GM19238 (cell line): ENCODE measurements around the gene KCNJ6.

Experiments used
- DNase-seq: peaks from one replicate; pipeline ENCODE4 v3.0.0; 2011; ENCODE audit warnings: low spot score; ENCODE audit not compliant: insufficient read length

The KCNJ6 gene

DNA sequence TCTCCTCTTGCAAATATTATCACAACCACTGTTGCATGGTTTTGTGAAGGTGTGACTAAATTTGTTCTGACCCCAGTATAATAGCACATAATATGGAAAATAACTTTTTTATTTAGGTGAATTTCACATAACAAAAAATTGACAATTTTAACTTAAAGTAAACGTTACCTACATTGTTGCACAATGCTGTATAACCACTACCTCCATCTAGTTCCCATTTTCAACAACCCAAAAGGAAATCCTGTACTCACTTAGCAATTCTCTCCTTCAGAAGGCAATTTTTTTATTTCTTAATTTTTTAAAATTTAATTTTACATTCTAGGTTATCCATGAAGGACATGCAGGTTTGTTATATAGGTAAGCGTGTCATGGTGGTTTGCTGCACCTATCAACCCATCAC lies 95.2 kb downstream of the KCNJ6 start:
- DNase-seq: no peak

DNA sequence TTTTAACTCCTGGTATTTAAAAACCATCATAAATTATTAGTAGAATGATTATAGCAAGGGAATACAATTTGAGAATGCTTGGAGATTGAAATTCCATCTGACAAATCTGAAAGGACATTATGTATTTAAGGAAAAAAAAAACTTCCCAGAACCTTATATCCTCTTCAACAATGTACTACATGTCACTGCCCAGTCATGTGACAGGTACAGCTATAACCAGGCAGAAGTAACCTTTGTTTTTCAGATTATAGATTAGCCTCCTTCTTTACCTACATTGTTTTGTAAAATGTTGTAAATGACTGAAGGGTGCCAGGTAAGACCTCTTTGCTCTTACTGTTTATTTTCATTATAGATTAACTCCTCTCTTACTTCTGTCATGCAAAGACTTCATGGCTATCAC lies 96.9 kb downstream of the KCNJ6 start:
- DNase-seq: no peak

DNA sequence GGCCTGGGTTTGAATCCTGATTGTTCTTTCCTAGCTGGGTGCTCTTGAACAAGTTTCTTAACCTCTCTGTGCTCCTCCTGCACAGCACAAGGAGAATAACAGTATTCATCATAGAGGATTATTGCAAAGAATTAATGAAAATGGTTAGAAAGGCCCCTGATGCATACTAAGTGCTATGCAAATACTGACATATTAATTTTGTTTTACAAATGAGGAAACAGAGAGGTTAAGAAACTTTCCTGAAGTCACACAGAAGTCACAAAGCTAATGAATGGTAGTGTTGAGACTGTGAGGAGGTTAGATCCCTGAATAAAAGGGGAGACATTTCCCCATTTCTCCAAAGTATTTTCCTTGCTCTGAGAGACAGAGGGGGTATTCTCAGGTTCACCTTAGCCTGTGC lies 99.0 kb downstream of the KCNJ6 start:
- DNase-seq: no peak

DNA sequence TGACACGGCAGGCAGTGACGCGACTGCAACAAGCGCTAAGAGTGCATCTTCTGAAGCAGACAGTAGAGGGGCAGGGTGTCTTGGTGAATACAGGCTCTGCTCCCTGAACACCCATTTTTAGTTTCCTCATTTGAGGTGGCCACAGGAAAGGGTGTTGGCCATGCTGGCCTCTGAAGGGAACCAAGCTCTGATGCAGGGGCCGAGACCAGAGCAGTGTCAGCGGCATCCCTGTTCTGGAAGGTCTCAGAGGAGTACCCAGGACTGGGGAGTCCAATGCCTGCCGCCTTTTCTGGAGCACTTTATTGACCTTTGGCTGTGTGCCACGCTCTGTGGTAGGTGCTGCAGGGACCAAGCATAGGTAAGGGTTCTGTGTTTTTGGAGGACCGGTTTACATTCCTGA lies 100.4 kb downstream of the KCNJ6 start:
- DNase-seq: no peak

DNA sequence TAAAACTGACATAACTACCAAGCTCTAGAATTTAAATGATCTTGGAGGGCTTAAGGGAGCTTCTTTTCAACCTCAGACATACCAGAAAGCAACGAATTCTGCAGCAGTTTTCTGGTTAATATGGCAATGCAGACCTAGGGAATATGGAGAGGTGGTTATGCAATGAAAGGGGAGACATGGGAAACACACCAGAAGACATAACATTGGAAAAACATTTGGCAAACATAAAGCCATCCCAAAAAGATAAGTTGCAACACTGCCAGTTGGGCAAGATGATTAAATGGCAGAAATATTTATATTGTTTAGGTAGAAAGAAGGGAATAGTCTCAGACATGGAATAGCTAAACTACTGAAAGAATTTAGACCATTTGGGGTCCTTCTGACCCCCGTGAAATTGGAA lies 104.5 kb downstream of the KCNJ6 start:
- no peak for DNase-seq

DNA sequence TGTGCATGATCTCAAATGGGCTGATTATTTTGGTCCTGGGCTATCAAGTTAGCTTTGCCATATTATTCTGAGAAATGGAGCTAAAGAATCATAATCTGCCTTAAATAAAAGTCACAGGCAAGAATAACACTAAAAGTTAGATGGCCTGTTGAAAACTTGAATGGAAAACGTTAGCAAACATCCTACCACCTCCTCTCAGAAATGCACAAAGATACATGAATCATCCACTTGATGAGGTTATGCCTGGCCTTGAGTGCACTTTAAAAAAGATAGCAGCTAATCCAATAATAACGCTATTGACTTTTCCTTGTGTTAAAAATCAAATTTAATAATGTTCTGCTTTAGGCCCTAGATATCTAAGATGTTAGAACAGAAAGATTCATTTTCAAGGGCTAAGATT lies 108.0 kb downstream of the KCNJ6 start:
- no peak for DNase-seq

DNA sequence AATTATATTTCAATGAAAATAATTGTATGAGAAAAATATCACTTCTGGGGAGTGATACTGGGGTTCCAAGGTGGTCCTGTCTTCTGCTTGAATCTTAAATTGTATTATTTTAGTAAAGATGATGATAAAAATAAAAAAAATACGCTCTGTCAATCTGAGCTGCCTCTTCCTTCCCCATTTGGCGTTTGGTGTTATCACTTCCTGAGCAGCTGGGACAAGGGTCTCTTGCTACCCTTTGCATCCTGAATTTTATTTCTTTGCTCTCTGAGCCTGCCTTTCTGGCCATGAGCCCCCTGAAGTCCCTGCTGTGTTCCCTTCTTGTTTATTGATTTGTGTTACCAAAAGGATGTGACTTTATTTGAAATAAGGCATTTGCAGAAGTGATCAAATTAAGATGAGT lies 111.0 kb downstream of the KCNJ6 start:
- no peak for DNase-seq

DNA sequence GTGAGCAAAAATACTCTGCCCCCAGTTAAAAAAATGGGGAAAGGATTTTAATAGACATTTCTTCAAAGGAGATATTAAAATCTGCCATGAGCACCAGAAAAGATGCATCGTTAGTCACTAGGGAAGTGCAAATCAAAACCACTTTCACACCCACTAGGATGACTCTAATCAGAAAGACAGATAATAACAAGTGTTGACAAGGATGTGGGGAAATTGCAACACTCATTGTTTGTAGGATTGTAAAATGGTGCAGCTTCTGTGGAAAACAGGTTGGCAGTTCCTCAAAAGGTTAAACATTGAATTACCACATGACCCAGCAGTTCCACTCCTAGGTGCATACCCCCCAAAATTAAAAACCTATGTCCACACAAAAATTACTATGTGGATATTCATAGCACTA lies 112.3 kb downstream of the KCNJ6 start:
- no peak for DNase-seq

DNA sequence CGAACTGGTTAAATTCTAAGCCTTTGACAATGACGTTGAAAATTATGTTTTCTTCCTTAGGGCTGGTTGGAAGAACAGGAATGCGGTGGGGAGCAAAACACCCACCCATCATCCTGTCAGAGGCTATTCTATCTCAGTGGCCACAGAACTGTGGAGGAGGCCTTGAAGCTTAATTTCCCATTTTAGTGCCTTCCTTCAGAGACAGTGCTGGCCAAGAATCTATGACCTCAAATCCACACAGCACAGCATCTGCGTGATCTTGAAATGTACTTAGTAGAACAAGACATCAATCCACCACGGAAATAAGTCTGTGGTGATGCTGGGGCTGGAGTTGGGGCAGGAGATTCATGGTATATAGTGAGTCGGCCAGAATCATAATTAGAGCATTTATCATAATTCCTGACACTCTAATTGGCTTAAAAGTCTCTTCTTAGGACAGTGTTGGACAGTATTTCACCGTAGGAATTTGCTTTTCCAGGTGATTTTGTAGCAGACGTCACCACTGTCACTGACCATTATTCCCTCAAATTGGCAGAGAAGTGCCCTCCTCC lies 113.1 kb downstream of the KCNJ6 start:
- no peak for DNase-seq

DNA sequence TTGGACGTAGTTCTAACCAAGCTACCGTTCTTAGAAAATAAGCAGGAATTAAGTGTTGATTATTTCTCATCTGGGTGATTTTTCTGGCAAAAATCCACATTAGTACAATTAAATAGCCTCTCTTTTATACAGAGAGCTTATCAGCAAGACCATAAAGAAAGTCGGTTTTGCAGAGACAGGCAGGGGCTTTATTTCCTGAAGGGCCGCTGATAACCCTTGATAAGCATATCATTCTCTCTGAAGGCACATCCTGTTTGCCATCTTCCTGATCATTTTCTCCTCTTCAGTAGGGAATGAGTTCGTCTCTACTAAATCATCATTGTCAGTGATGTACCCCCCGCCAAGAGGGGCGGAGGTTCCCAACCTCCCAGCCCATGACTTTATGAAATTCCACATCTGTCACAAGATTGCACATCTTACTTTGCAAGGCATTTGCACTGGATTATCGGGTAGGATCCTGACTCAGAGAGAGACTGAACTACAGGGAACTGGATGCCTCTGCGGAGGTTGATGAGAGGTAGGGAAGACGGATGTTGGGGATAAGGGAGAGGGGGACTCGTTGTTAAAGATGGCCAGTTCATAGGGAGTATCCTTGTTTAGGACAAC lies 115.7 kb downstream of the KCNJ6 start:
- DNase-seq: no peak

DNA sequence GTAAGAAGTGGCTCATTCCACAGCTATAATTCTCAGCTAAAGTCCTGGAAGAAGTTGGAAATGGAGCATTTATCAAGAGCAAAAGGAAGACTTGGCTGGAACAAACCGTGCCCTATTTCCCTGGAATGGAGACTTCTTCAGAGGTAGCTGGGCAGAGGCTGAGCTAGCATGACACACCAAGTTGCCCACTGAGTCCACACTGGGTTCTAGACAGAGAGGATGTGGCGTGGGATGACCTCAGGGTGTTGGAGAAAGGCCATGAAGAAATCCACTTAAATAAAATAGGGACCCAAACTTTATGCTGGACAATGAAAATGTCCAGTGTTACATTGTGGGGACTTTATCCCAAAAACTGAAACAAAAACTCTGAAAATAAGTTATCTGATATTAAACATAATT lies 116.2 kb downstream of the KCNJ6 start:
- DNase-seq: no peak

DNA sequence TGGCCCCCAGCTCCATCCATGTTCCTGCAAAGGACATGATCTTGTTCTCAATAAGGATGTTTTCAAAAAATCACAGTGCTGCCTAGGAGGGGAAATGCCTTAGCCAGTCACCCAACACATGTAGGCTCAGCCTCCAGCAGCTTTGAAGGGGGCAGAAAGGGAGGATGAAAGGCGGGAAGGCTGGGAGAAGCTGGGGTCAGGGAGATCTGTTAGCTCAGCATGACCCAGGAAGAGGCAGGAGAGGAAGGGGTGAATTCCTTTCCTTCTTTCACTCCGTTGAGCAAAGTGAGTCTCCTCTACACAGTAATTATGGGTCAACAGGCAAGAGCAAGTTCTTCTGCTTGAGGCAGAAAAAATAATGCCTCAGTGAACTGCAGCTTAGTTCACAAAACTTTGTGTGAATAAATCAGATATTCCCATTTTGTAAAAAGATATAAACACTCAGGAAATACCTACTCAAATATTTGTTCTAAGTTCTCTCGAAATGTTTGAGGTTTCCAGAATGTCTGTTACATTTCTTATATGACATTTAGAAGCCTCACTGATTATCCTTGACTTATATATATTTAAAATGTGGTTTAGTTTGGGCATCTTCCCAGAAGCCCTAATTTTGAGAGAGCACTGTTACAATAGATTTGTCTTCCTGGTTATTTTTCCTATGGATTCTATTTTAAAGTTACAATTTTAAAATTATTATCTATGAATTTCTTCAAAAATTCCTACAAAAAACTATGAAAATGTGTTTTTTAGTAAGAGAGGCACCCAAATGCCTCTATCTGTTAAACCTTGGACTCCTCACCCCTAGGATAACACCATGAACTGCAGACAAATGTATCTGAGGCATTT lies 116.8 kb downstream of the KCNJ6 start:
- DNase-seq: no peak

DNA sequence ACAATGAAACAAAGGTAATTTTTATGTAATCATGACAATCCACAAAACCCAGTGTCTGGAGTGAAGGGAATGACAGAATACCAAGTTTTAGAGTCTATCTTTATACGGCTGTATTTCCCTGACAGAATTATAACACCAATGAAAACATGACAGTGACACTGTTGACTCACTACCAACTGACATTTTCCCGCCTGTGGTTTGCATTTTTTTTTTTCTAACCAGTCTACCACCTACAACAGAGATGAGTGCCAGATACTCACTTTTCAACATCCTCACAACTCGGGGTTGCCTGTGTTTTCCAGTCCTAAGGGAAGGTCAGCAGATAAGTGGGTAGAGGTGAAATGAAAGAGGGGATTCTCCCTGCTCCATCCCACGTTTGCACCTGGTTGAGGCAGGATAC lies 118.9 kb downstream of the KCNJ6 start:
- DNase-seq: no peak

DNA sequence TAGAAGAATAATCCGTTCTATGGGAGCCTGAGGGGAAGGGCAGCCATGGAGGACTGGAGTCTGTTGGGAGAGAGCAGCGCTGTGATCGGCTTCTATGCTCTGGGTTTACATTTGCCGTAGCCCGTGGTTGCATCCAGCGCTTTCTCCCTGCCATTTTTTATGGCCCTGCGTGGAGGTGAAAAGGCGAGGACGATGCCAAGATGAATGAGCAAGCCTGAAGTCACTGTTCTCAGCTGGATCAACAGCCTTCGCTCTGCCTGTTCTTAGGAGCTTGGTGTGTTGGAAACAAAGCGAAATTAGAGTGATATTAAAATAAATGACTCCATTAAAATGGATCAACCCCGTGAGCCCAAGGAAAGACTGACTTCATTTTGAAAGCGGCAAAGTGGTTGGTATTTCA lies 120.2 kb downstream of the KCNJ6 start:
- DNase-seq: no peak

DNA sequence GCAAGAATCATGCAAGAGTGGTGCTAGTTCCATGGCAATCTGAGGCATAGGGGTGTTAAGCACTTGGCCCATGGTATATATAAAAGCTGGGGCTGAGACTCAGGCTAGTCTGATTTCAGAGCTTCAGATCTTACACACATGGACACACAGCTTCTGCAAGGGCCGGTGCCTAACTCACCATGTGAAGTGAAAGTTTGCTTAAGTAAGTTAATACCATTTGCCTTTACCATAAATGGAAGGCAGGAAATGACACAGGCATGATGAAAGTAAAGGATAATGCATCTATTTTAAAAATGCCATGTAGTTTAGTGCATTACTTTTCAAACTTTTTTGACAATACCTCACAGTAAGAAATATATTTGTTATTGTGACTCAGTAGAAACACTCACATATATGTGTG lies 122.6 kb downstream of the KCNJ6 start:
- no peak for DNase-seq

DNA sequence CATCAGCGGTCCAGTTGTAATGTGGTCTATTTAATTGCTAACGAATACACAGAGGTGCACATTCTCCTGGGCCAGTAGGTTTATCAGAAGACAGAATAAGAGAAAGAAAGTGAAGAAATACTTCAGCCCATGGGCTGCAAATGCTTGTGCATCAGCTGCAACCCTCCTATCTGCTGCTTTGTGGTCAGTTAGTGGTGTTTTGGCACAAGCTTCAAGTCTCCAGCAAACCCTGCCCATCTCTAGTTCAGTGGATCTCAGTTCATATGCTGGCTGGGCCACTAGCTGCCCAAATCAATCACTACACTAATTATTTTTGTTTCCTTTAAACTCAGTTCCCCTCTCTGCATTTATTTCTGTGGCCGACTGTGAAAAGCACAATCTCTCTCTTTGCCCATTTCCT lies 124.2 kb downstream of the KCNJ6 start:
- no peak for DNase-seq

DNA sequence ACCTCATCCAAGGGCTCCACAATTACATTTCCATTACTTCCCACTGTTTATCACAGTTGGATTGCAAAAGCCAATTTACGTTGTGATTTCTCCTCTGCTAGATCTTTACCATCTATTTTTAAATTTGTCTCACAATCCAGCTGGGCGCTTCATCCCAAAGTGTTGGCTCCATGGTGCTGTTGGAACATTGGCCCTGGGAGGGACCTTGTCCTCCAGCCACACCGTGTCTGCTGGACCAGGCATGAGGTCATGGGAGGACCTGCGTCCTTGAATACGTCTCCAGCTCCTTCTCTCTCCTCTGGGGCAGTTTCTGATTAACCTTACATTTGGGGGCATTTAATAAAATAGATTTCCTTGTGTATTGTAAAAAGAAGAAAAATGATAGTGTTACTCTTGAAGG lies 125.4 kb downstream of the KCNJ6 start:
- no peak for DNase-seq

DNA sequence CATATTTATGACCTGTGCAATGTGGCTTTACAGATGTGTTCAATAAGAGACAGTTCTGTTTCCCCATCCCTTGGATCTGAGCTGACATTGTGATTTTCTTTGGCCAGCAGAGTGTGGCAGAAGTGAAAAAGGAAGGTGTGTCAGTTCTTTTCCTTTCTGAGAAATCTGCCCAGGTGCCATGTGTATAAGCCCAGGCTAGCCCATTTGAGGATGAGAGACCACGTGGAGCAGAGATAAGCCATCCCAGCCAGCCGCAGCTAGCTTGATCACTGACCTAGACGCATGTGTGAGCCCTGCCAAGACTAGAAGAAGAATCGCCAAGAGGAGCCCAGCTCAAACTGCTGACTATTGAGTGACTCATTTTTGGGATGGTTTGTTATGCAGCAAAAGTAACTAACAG lies 127.8 kb downstream of the KCNJ6 start:
- no peak for DNase-seq

DNA sequence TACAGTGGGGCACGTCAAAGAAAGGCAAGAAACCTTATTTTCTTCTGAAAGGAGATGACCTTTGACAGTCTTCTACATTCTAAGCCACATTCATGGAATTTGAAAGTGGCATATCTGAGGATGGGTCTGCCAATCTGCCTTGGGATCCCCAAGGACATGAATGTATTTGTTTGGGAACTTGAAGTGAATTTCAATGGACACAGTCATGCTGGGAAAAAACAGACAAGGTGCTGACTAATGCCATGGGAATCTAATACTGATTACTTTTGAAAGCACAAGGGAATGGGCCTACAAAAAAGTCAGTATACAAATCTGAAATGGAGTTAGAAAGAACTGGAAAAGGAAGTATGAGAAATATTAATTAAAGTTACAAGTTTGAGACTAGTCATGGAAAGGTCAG lies 128.8 kb downstream of the KCNJ6 start:
- no peak for DNase-seq

DNA sequence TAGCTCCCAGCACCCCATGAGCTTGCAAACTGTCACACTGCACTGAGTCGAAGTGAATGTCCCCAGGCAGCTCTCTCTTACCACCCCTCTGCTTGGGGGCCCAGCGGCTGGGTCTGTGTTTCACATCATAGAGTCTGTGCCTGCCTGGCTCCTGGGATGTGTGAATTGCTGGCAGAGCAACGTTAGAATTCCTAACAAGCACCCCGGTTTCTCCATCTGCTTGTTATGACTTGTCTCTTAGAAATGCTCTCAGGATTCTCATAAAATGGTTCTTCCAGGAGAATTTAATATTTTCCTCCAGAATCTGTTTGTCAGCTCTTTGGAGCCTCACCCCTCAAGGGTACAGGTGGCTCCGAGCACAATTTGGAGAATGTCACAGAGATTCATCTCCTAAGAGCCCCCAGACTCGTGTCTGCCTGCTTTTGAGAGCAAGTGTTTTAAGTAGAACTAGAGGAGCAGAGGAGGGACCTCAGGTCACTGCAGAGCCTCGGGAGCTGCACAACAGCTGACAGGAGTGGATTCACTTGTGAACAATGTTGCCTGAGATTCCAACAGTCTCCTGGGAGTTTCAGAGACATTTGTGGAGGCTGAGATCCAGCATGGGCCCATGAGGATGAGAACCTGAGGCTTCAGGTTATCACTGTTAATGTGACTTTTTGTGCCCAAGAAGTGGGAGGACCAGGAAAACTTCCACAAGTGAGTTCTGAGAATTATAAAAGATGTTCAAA lies 131.5 kb downstream of the KCNJ6 start:
- no peak for DNase-seq

DNA sequence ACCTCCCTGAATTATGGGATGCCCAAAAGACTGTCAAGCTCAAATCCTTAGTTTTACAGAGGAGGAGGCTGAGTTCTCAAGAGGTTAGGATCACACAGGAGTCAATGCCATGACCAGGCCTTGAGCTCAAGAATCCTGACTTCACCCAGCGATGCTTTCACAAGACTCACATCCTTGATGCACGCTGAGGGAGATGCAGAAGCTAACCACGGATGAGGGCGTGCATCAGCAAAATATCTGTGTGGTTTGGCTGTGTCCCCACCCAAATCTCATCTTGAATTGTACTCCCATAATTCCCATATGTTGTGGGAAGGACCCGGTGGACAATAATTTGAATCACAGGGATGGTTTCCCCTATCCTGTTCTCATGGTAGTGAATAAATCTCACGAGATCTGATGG lies 133.2 kb downstream of the KCNJ6 start:
- no peak for DNase-seq
